Epithelial cell of esophagus (primary cell): ENCODE data around the gene TSGA10.

Experiments
- DNase-seq: peaks from one replicate; pipeline ENCODE4 v3.0.0; 2010; ENCODE audit warnings: low read depth
- H3K4me3 ChIP-seq: 2 replicates; pipeline ENCODE4 v1.5.1; 2011; ENCODE audit warnings: mild to moderate bottlenecking, low read length, control low read depth
- CTCF ChIP-seq: IDR thresholded peaks from 2 replicates; pipeline ENCODE4 v1.5.1; 2011; ENCODE audit warnings: low read depth, mild to moderate bottlenecking, low read length, control low read depth, inconsistent platforms; ENCODE audit not compliant: insufficient read depth; ENCODE audit errors: missing control alignments

Gene TSGA10

GRCh38 chr2:99104006-99104405 is 50.7 kb downstream of the TSGA10 start:
- DNase-seq: peak; percentile 47
- no peak for TF ChIP-seq CTCF
- no peak overlapping the region for H3K4me3 ChIP-seq

GRCh38 chr2:99101697-99102096 is 53.0 kb downstream of the TSGA10 start:
- TF ChIP-seq CTCF: no peak
- H3K4me3 ChIP-seq: no peak overlapping the region
- DNase-seq: no peak

GRCh38 chr2:99096728-99097127 is 58.0 kb downstream of the TSGA10 start:
- DNase-seq: no peak
- TF ChIP-seq CTCF: no peak
- no peak overlapping the region for H3K4me3 ChIP-seq

- H3K4me3 ChIP-seq: no peak overlapping the region
- DNase-seq: no peak
- TF ChIP-seq CTCF: no peak
Observed at GRCh38 chr2:99088017-99088416, 66.7 kb downstream of the TSGA10 start.

- TF ChIP-seq CTCF: no peak
- no peak overlapping the region for H3K4me3 ChIP-seq
- no peak for DNase-seq
Observed at GRCh38 chr2:99086385-99086784, 68.4 kb downstream of the TSGA10 start.

- peak; percentile 33 for DNase-seq
- peak; percentile 44 for TF ChIP-seq CTCF
- H3K4me3 ChIP-seq: no peak overlapping the region
Observed at GRCh38 chr2:99085421-99085820, 69.3 kb downstream of the TSGA10 start.

GRCh38 chr2:99084256-99084655 is 70.5 kb downstream of the TSGA10 start:
- DNase-seq: no peak
- H3K4me3 ChIP-seq: no peak overlapping the region
- TF ChIP-seq CTCF: no peak
